ENCODE data around the gene ANKRD10.

GRCh38 chr13:110863685-110864084 lies 51.2 kb downstream of the ANKRD10 start:
- no peak for TF ChIP-seq CTCF (tag by site-specific recombination; IDR thresholded peaks at IDR 0.05)
- TF ChIP-seq KLF10 (tag by site-specific recombination; IDR thresholded peaks at IDR 0.05), result no peak
- no peak for TF ChIP-seq ZBTB21 (tag by site-specific recombination; IDR thresholded peaks at IDR 0.05)
- no peak for TF ChIP-seq ZSCAN23 (tag by site-specific recombination; IDR thresholded peaks at IDR 0.05)
- TF ChIP-seq ZNF561 (tag by site-specific recombination; IDR thresholded peaks at IDR 0.05; ENCODE audit: borderline replicate concordance), result no peak
- no peak for TF ChIP-seq ZNF658 (tag by site-specific recombination; IDR thresholded peaks at IDR 0.05)
- TF ChIP-seq TCF7L2 (IDR thresholded peaks at IDR 0.05; ENCODE audit: borderline replicate concordance, low read depth, low read length), result no peak
- TF ChIP-seq ZNF639 (tag by site-specific recombination; IDR thresholded peaks at IDR 0.05), result no peak
- TF ChIP-seq REST (tag by site-specific recombination; IDR thresholded peaks at IDR 0.05), result no peak
- TF ChIP-seq BCL11B (tag by site-specific recombination; IDR thresholded peaks at IDR 0.05; ENCODE audit: low read depth), result no peak
- TF ChIP-seq ZNF16 (tag by site-specific recombination; IDR thresholded peaks at IDR 0.05; ENCODE audit: low read depth), result no peak

Measured in HEK293 (cell line).